Ectodermal cell (in vitro differentiated cells): ENCODE measurements around the gene EYS.

ENCODE experiments used
- H3K27ac ChIP-seq: 2 replicates; pipeline ENCODE4 v1.7.0; 2013; ENCODE audit warnings: mild to moderate bottlenecking, low read depth, low read length; ENCODE audit not compliant: insufficient read depth, poor library complexity, severe bottlenecking
- H3K27me3 ChIP-seq: 2 replicates; pipeline ENCODE4 v1.7.0; 2013; ENCODE audit warnings: mild to moderate bottlenecking, low read length; ENCODE audit not compliant: insufficient read depth, control insufficient read depth, poor library complexity, severe bottlenecking
- H3K36me3 ChIP-seq: one replicate; pipeline ENCODE4 v1.7.0; 2013; ENCODE audit warnings: low read length; ENCODE audit not compliant: control insufficient read depth, insufficient read depth
- H3K4me1 ChIP-seq: one replicate; pipeline ENCODE4 v1.7.0; 2013; ENCODE audit warnings: low read length; ENCODE audit not compliant: control insufficient read depth, insufficient read depth
- H3K4me3 ChIP-seq: 2 replicates; pipeline ENCODE4 v1.7.0; 2013; ENCODE audit warnings: low read depth, low read length, control low read depth; ENCODE audit not compliant: insufficient read depth
- H3K9me3 ChIP-seq: 2 replicates; pipeline ENCODE4 v1.7.0; 2013; ENCODE audit warnings: mild to moderate bottlenecking, low read length, moderate library complexity; ENCODE audit not compliant: control insufficient read depth
- WGBS, 2 experiments: methylation state at CpG; one replicate each; pipeline ENCODE4 v1.1.7; 2013; ENCODE audit warnings: missing lambda C conversion rate in 2 of 2; 5-methylcytosine and 5-hydroxymethylcytosine counted together

Gene EYS

GRCh38 chr6:64672651-64673050, 1034.4 kb downstream of the EYS start:
- no peaks in the 10 kb centered on the region for H3K9me3 ChIP-seq
- 89% methylated on average over 3 of the region's 4 CpGs for WGBS, 2 experiments
- H3K36me3 ChIP-seq = no peaks in the 10 kb centered on the region
- no peak overlapping the region for H3K27ac ChIP-seq
- H3K4me3 ChIP-seq = no peak overlapping the region
- no peaks in the 10 kb centered on the region for H3K4me1 ChIP-seq
- H3K27me3 ChIP-seq = no peaks in the 10 kb centered on the region

- H3K9me3 ChIP-seq = no peaks in the 10 kb centered on the region
- no peaks in the 10 kb centered on the region for H3K36me3 ChIP-seq
- no peaks in the 10 kb centered on the region for H3K4me1 ChIP-seq
- 71 to 80% methylated on average over 3 of the region's 3 CpGs for WGBS, 2 experiments
- no peaks in the 10 kb centered on the region for H3K27me3 ChIP-seq
- H3K4me3 ChIP-seq = no peak overlapping the region
- no peak overlapping the region for H3K27ac ChIP-seq
Observed at GRCh38 chr6:64672131-64672530, 1034.9 kb downstream of the EYS start.

DNA sequence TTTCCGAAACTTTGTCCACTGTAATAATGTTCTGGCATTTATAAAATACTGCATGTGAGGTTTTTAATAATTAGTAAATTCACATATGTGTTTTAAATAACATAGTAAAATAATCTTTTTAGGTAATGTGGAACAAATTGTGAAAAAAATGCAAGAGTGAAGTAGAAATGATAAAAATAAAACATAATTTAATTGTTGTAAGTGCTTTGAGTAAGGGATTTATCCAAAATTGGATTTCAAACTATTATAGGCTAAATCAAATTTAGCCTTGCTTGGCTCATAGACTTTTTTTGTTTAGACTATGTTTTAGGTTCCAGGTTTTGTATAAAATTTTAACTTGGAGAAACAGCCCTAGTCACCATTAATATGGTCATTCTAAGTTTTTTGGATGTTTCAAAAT, 1041.9 kb downstream of the EYS start:
- H3K4me3 ChIP-seq = no peak overlapping the region
- no peaks in the 10 kb centered on the region for H3K36me3 ChIP-seq
- no peak overlapping the region for H3K27ac ChIP-seq
- WGBS, 2 experiments = no CpG with 5 or more reads among the region's 1 CpG
- H3K27me3 ChIP-seq = no peaks in the 10 kb centered on the region
- H3K4me1 ChIP-seq = no peaks in the 10 kb centered on the region
- H3K9me3 ChIP-seq = no peaks in the 10 kb centered on the region

GRCh38 chr6:64664480-64664879, 1042.5 kb downstream of the EYS start:
- no peaks in the 10 kb centered on the region for H3K4me1 ChIP-seq
- H3K36me3 ChIP-seq = no peaks in the 10 kb centered on the region
- no peaks in the 10 kb centered on the region for H3K27me3 ChIP-seq
- no peak overlapping the region for H3K27ac ChIP-seq
- H3K9me3 ChIP-seq = no peaks in the 10 kb centered on the region
- 67% methylated on average over 1 of the region's 2 CpGs; no CpG with 5 or more reads in 1 of the 2 experiments for WGBS, 2 experiments
- H3K4me3 ChIP-seq = no peak overlapping the region

DNA sequence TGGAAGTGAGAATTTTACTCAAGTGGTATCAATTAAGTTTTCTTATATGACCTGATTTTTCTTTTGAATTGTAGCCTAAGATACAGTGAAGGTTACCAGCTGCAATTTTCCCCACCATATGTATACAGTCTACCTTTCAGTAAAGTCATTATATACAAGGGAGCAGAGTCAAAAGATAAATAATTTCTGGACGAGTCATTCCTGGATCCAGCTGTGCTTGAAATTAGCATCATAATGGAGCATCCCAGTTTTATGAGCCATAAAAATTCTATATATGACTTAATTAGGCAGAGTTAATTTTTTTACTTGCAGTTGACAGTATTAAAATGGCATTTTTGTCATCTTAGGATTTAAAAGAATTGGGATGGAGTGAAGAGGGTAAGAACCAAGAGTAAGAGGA, 1063.0 kb downstream of the EYS start:
- no peaks in the 10 kb centered on the region for H3K27me3 ChIP-seq
- WGBS, 2 experiments = 90 to 100% methylated on average over 1 of the region's 1 CpG
- no peaks in the 10 kb centered on the region for H3K36me3 ChIP-seq
- H3K4me3 ChIP-seq = no peak overlapping the region
- no peaks in the 10 kb centered on the region for H3K4me1 ChIP-seq
- H3K9me3 ChIP-seq = no peaks in the 10 kb centered on the region
- H3K27ac ChIP-seq = no peak overlapping the region

- WGBS, 2 experiments = 71% methylated on average over 2 of the region's 2 CpGs; no CpG with 5 or more reads in 1 of the 2 experiments
- H3K27ac ChIP-seq = no peak overlapping the region
- H3K9me3 ChIP-seq = no peaks in the 10 kb centered on the region
Observed at GRCh38 chr6:64630901-64631300, 1076.1 kb downstream of the EYS start.

GRCh38 chr6:64622944-64623343, 1084.1 kb downstream of the EYS start:
- H3K36me3 ChIP-seq = no peaks in the 10 kb centered on the region
- no peak overlapping the region for H3K27ac ChIP-seq
- no peaks in the 10 kb centered on the region for H3K4me1 ChIP-seq
- no peak overlapping the region for H3K4me3 ChIP-seq
- no peaks in the 10 kb centered on the region for H3K27me3 ChIP-seq
- H3K9me3 ChIP-seq = no peaks in the 10 kb centered on the region
- no CpG with 5 or more reads among the region's 1 CpG for WGBS, 2 experiments

More at GRCh38 chr6:64630901-64631300, 1076.1 kb downstream of the EYS start:
- no peak overlapping the region for H3K4me3 ChIP-seq
- no peaks in the 10 kb centered on the region for H3K4me1 ChIP-seq
- H3K36me3 ChIP-seq = no peaks in the 10 kb centered on the region
- no peaks in the 10 kb centered on the region for H3K27me3 ChIP-seq

DNA sequence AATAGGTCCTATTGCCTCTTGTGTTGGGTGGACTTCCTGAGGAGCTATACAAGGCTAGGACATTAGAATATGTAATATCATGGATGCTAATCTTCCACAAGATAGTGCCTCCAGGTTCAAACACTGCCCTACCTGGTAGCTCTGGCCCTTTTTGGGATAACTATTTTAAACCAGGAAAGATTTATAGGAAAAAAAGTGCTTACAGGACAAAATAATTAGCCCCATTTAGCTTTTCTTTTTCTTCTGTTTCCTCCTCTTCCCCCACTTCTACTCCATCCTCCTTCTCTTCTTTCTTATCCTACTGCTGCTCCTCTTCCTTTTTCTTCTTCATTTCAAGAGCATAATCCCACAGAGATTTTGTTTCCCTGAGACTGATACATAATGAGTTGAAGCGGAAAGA, 1104.0 kb downstream of the EYS start:
- no peaks in the 10 kb centered on the region for H3K27me3 ChIP-seq
- H3K27ac ChIP-seq = no peak overlapping the region
- no peaks in the 10 kb centered on the region for H3K9me3 ChIP-seq
- H3K4me1 ChIP-seq = no peaks in the 10 kb centered on the region
- no peak overlapping the region for H3K4me3 ChIP-seq
- no peaks in the 10 kb centered on the region for H3K36me3 ChIP-seq
- 92 to 95% methylated on average over 1 of the region's 1 CpG for WGBS, 2 experiments

DNA sequence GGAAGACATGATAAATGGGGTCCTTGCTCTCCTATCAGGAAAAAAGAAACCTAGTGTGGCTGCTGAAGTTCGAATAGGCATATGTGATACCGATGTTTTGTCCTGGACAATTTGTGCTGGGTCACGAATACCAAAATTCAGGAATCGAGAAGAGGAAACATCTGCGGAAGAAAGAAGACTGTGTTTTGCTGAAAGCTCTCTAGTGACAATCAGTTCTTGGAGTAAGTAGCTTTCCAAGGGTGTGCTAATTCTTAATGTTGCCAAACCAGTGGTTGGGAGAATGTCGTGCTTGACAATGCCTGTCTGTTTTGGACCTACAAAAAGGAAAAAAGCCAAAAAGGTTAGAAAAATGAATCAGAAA, 1115.4 kb downstream of the EYS start:
- Histone ChIP-seq H3K4me1 (no peaks in the 10 kb centered on the region), H3K36me3 (no peaks in the 10 kb centered on the region), H3K4me3 (no peak overlapping the region), H3K27ac (no peak overlapping the region), H3K27me3 (no peaks in the 10 kb centered on the region), H3K9me3 (no peaks in the 10 kb centered on the region)
- 93 to 95% methylated on average over 6 of the region's 6 CpGs for WGBS, 2 experiments

DNA sequence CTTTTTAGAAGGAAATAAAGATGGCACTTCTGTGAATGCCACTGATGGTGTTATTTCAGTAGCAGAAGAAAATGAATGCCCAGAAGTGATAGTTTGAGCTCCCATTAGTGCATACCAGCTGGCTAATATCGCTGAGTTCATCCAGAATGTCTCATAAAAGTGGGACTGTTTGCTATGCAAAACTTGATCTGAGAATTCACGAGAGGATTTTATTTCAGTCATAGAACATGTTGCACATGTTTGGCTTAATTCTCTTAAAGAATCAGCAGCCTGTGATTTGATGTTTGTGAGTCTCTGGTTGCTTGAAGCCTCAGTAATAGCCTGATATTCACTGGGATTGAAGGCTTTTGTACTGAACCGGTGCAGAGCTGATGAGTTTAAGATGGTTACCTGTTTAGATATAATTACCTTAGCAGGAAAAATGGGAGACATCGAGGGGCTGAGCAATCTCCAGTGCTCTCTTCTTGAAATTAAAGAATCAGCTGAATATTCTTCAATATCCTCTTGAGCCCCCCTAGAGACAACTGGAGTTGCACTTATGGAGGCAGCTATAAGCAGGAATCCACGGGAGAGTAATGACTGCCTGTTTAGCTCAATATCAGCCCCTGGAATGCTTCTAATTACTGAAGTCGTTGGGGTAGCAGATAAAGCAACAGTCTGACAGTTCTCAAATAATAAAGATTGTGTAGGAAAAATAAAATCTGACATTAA, 1115.9 kb downstream of the EYS start:
- Histone ChIP-seq H3K27me3 (no peaks in the 10 kb centered on the region), H3K27ac (no peak overlapping the region), H3K36me3 (no peaks in the 10 kb centered on the region), H3K4me1 (no peaks in the 10 kb centered on the region), H3K4me3 (no peak overlapping the region), H3K9me3 (no peaks in the 10 kb centered on the region)
- WGBS, 2 experiments = 94 to 95% methylated on average over 6 of the region's 6 CpGs

GRCh38 chr6:64589961-64590360, 1117.1 kb downstream of the EYS start:
- Histone ChIP-seq H3K4me1 (no peaks in the 10 kb centered on the region), H3K9me3 (no peaks in the 10 kb centered on the region), H3K4me3 (no peak overlapping the region), H3K27ac (no peak overlapping the region), H3K36me3 (no peaks in the 10 kb centered on the region), H3K27me3 (no peaks in the 10 kb centered on the region)
- WGBS, 2 experiments = 65 to 79% methylated on average over 3 of the region's 3 CpGs
